ENCODE measurements around the gene TOR2A. TPM values are rescaled to one million over a fixed set of nuclear protein-coding genes. Genes with fewer than 3 reads are reported as not detected.

TOR2A gene
- polyA plus RNA-seq, 1 donor = 8.1 TPM

- DNase-seq (ENCODE audit: low read depth) = no peak
These were observed 14.8 kb downstream of the TOR2A start for GRCh38 chr9:127720031-127720864.

- no peak for DNase-seq (ENCODE audit: low read depth)
These were observed 17.3 kb downstream of the TOR2A start for GRCh38 chr9:127717766-127718165.

- no peak for DNase-seq (ENCODE audit: low read depth)
These were observed 18.7 kb downstream of the TOR2A start for GRCh38 chr9:127716412-127716811.

- DNase-seq (ENCODE audit: low read depth) = peak; percentile 88
These were observed 19.4 kb downstream of the TOR2A start, which contains the start of the genes PTRH1 and TTC16 for GRCh38 chr9:127715470-127716337. TSS of gene PTRH1 (minus strand) at chr9:127715663. CDS start at chr9:127715639, 24 bp downstream. TSS of gene TTC16 (plus strand) at chr9:127716079. CDS start at chr9:127716146, 67 bp downstream.

- DNase-seq (ENCODE audit: low read depth) = no peak
These were observed 20.1 kb downstream of the TOR2A start for GRCh38 chr9:127714951-127715469.

GRCh38 chr9:127714020-127714750 lies 20.9 kb downstream of the TOR2A start:
- no peak for DNase-seq (ENCODE audit: low read depth)

GRCh38 chr9:127712867-127713266 lies 22.2 kb downstream of the TOR2A start:
- DNase-seq (ENCODE audit: low read depth) = no peak

GRCh38 chr9:127712371-127712770 lies 22.7 kb downstream of the TOR2A start:
- no peak for DNase-seq (ENCODE audit: low read depth)

GRCh38 chr9:127711831-127712274 lies 23.2 kb downstream of the TOR2A start:
- no peak for DNase-seq (ENCODE audit: low read depth)

GRCh38 chr9:127711226-127711701 lies 23.8 kb downstream of the TOR2A start:
- no peak for DNase-seq (ENCODE audit: low read depth)

GRCh38 chr9:127710204-127710783 lies 24.8 kb downstream of the TOR2A start:
- no peak for DNase-seq (ENCODE audit: low read depth)

GRCh38 chr9:127708952-127709587 lies 26.0 kb downstream of the TOR2A start:
- no peak for DNase-seq (ENCODE audit: low read depth)

- no peak for DNase-seq (ENCODE audit: low read depth)
These were observed 27.3 kb downstream of the TOR2A start for GRCh38 chr9:127707766-127708165.

GRCh38 chr9:127706836-127707241 lies 28.3 kb downstream of the TOR2A start, which contains the start of gene CFAP157:
TSS of gene CFAP157 (plus strand) at chr9:127706988. CDS start at chr9:127707032, 44 bp downstream.
- no peak for DNase-seq (ENCODE audit: low read depth)

- DNase-seq (ENCODE audit: low read depth) = no peak
These were observed 29.3 kb downstream of the TOR2A start for GRCh38 chr9:127705577-127706379.

GRCh38 chr9:127703289-127703946 lies 31.7 kb downstream of the TOR2A start:
- DNase-seq (ENCODE audit: low read depth) = no peak

GRCh38 chr9:127700594-127701255 lies 34.4 kb downstream of the TOR2A start:
- DNase-seq (ENCODE audit: low read depth) = no peak

GRCh38 chr9:127700140-127700539 lies 35.0 kb downstream of the TOR2A start:
- DNase-seq (ENCODE audit: low read depth) = no peak
